ENCODE measurements around the gene SLC7A14. TPM values are rescaled to one million over a fixed set of nuclear protein-coding genes. Genes with fewer than 3 reads are reported as not detected.

SLC7A14 gene
- total RNA-seq (not detected), total RNA-seq (0 to 0.22 (median 0) reads per million in 172 experiments)
- polyA plus RNA-seq (2013, experiment 1 of 2) = not detected
- polyA plus RNA-seq (2013, experiment 2 of 2) = not detected

GRCh38 chr3:170585937-170586310 is at the start of gene SLC7A14:
Gene SLC7A14 (minus strand): TSS chr3:170586075. CDS start chr3:170526936, 59,139 bp downstream.
- H3K4me3 Mint-ChIP-seq = no peak within 1 kb of the TSS
- DNase-seq (no peak), ATAC-seq (ENCODE audit: poor library complexity) (no peak)
- intact Hi-C loops (cut with DNase I, micrococcal nuclease) = no loop called here
- H3K36me3 Mint-ChIP-seq (ENCODE audit: low read depth) = no peaks in the 10 kb centered on the region
- peaks cover 88% of the 10 kb centered on the region for H3K27me3 Mint-ChIP-seq
- H3K9me3 ChIP-seq (ENCODE audit: control insufficient read depth in 1 of 2, insufficient read depth in 1 of 2, low read length in 2 of 2) = peaks cover 0 to 22% of the 10 kb centered on the region in 2 experiments
- H3K27ac ChIP-seq (ENCODE audit: low read depth in 1 of 2, low read length in 2 of 2) = no peak within 1 kb of the TSS
- ChIA-PET POLR2A (no interaction called here), CTCF (no interaction called here)
- TF ChIP-seq CTCF (IDR thresholded peaks at IDR 0.05) = no peak
- peaks cover 3% of the 10 kb centered on the region for H3K4me1 ChIP-seq (ENCODE audit: insufficient read depth, low read length)
- no peaks in the 10 kb centered on the region for H3K36me3 ChIP-seq (ENCODE audit: insufficient read depth, low read length)
- H3K9me3 Mint-ChIP-seq = peaks cover 8% of the 10 kb centered on the region
- no peak within 1 kb of the TSS for H3K27ac Mint-ChIP-seq
- no peaks in the 10 kb centered on the region for H3K4me1 Mint-ChIP-seq (ENCODE audit: low read depth)
- no peak within 1 kb of the TSS for H3K4me3 ChIP-seq (ENCODE audit: low read length)
- peaks cover 29 to 54% of the 10 kb centered on the region in 2 experiments for H3K27me3 ChIP-seq (ENCODE audit: control insufficient read depth in 1 of 2, insufficient read depth in 2 of 2, low read length in 2 of 2)

- CTCF ChIA-PET = no interaction called here
- Mint-ChIP-seq H3K9me3 (no peaks in the 10 kb centered on the region), H3K4me1 (ENCODE audit: low read depth) (no peaks in the 10 kb centered on the region), H3K36me3 (ENCODE audit: low read depth) (no peaks in the 10 kb centered on the region), H3K4me3 (no peak overlapping the region), H3K27ac (no peak overlapping the region), H3K27me3 (peaks cover 14% of the 10 kb centered on the region)
- no peak for DNase-seq
- H3K9me3 ChIP-seq (ENCODE audit: control insufficient read depth in 1 of 2, insufficient read depth in 1 of 2, low read length in 2 of 2) = no peaks in the 10 kb centered on the region
- H3K27me3 ChIP-seq (ENCODE audit: control insufficient read depth in 1 of 2, insufficient read depth in 2 of 2, low read length in 2 of 2) = peaks cover 0 to 4% of the 10 kb centered on the region in 2 experiments
- H3K36me3 ChIP-seq (ENCODE audit: insufficient read depth, low read length) = no peaks in the 10 kb centered on the region
- intact Hi-C loops (cut with DNase I, micrococcal nuclease) = no loop called here
- H3K4me3 ChIP-seq (ENCODE audit: low read length) = no peak overlapping the region
- no peaks in the 10 kb centered on the region for H3K4me1 ChIP-seq (ENCODE audit: insufficient read depth, low read length)
- H3K27ac ChIP-seq (ENCODE audit: low read depth in 1 of 2, low read length in 2 of 2) = no peak overlapping the region
- no peak for TF ChIP-seq CTCF (IDR thresholded peaks at IDR 0.05)
- POLR2A ChIA-PET = interaction anchor here (0.6 kb wide), 1 partner anchor 96 kb away, joined by 3 read pairs; no protein-coding TSS in a partner anchor
- ATAC-seq (ENCODE audit: poor library complexity) = no peak
Observed at GRCh38 chr3:170635385-170635735, 49.5 kb upstream of the SLC7A14 start.

- H3K4me3 ChIP-seq (ENCODE audit: low read length) = no peak overlapping the region
- POLR2A ChIA-PET = interaction anchor here (0.6 kb wide), 1 partner anchor 96 kb away, joined by 3 read pairs; no protein-coding TSS in a partner anchor
- Mint-ChIP-seq H3K4me1 (ENCODE audit: low read depth) (no peaks in the 10 kb centered on the region), H3K27me3 (peaks cover 15% of the 10 kb centered on the region), H3K27ac (no peak overlapping the region), H3K4me3 (no peak overlapping the region), H3K9me3 (no peaks in the 10 kb centered on the region), H3K36me3 (ENCODE audit: low read depth) (no peaks in the 10 kb centered on the region)
- no peaks in the 10 kb centered on the region for H3K9me3 ChIP-seq (ENCODE audit: control insufficient read depth in 1 of 2, insufficient read depth in 1 of 2, low read length in 2 of 2)
- ATAC-seq (ENCODE audit: poor library complexity) (no peak), DNase-seq (no peak)
- no peaks in the 10 kb centered on the region for H3K36me3 ChIP-seq (ENCODE audit: insufficient read depth, low read length)
- TF ChIP-seq CTCF (IDR thresholded peaks at IDR 0.05) = no peak
- H3K4me1 ChIP-seq (ENCODE audit: insufficient read depth, low read length) = no peaks in the 10 kb centered on the region
- peaks cover 0 to 4% of the 10 kb centered on the region in 2 experiments for H3K27me3 ChIP-seq (ENCODE audit: control insufficient read depth in 1 of 2, insufficient read depth in 2 of 2, low read length in 2 of 2)
- CTCF ChIA-PET = no interaction called here
- intact Hi-C loops (cut with DNase I, micrococcal nuclease) = no loop called here
- no peak overlapping the region for H3K27ac ChIP-seq (ENCODE audit: low read depth in 1 of 2, low read length in 2 of 2)
Observed at GRCh38 chr3:170634663-170635384, 48.9 kb upstream of the SLC7A14 start.

Measured in CD4-positive, alpha-beta T cell (primary cell).